ENCODE data around the gene PAGR1.

PAGR1 gene

DNA sequence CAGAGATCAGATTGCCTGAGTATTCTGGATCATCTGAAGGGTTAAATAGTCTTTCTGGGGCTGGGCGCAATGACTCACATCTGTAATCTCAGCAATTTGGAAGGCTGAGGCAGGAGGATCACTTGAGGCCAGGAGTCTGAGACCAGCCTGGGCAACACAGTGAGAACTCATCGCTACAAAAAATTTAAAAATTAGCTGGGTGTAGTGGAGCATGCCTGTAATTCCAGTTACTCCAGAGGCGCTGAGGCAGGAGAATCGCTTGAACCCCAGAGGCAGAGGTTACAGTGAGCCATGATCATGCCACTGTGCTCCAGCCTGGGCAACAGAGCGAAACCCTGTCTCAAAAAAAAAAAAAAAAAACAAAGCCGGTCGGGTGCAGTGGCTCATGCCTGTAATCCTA is 20.0 kb downstream of the PAGR1 start:
- TF ChIP-seq GATA3 (IDR thresholded peaks at IDR 0.05; ENCODE audit: low read depth, low read length) (no peak), GATA2 (IDR thresholded peaks at IDR 0.05; ENCODE audit: low read depth, low read length) (no peak)

DNA sequence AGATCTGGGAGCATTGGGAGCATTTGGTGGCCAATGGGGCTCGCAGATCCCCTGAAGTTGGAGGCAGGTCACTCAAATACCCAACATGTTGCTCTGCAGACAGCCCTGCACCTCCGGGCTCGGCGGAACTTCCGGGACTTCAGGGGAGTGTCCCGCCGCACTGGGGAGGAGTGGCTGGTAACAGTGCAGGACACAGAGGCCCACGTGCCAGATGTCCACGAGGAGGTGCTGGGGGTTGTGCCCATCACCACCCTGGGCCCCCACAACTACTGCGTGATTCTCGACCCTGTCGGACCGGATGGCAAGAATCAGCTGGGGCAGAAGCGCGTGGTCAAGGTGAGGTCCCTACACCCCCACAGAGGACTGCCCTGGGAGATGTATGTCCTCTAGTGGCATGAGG is 20.7 kb downstream of the PAGR1 start:
- TF ChIP-seq GATA2 (IDR thresholded peaks at IDR 0.05; ENCODE audit: low read depth, low read length) (no peak), GATA3 (IDR thresholded peaks at IDR 0.05; ENCODE audit: low read depth, low read length) (no peak)

DNA sequence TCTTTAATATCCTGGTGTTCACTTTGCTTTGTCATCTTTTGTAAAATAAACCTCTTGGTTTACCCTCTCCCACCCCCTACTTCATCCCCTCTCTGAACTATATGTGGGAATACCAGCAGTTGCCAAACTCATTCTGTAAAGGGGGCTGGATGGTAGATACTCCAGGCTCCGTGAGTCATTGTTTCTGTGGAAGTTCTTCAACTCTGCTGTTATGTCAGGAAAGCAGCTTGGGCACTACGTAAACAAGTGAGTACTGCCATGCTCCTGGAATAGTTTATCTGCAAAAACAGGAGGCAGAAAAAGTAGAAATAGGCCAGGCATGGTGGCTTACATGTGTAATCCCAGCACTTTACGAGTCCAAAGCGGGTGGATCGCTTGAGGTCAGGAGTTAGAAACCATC is 21.9 kb downstream of the PAGR1 start:
- TF ChIP-seq GATA2 (IDR thresholded peaks at IDR 0.05; ENCODE audit: low read depth, low read length) (no peak), GATA3 (IDR thresholded peaks at IDR 0.05; ENCODE audit: low read depth, low read length) (no peak)

DNA sequence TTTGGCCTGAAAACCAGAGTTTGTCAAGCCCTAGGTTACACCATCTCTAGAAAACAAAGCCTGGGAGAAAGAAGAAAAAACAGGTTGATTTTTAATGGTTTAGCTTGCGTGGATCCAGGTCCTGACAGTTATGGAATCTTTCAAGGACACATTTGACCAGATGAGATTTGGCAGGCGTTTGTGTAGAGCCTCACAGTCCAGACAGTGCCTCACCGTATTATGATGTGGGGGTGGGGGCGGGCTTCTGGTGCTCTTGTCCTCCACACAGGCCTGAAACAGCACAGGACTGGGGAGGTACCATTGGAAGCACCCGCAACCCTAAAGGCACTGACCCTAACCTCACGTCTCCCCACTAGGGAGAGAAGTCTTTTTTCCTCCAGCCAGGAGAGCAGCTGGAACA is 23.9 kb downstream of the PAGR1 start:
- no peak for TF ChIP-seq GATA2 (IDR thresholded peaks at IDR 0.05; ENCODE audit: low read depth, low read length)
- TF ChIP-seq GATA3 (IDR thresholded peaks at IDR 0.05; ENCODE audit: low read depth, low read length): no peak

DNA sequence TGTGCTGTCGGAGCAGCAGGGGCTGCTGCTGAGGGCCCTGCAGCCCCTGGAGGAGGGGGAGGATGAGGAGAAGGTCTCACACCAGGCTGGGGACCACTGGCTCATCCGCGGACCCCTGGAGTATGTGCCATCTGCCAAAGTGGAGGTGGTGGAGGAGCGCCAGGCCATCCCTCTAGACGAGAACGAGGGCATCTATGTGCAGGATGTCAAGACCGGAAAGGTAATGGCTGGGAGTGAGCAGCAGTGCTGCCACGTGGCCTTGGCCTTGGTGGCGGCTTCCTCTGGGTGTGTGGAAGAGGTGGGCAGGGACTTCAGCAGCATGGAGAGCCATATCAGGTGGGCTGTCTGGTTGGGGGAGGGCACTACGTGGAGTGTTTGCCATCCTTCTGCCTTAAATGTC is 24.3 kb downstream of the PAGR1 start:
- TF ChIP-seq GATA3 (IDR thresholded peaks at IDR 0.05; ENCODE audit: low read depth, low read length): no peak
- no peak for TF ChIP-seq GATA2 (IDR thresholded peaks at IDR 0.05; ENCODE audit: low read depth, low read length)

DNA sequence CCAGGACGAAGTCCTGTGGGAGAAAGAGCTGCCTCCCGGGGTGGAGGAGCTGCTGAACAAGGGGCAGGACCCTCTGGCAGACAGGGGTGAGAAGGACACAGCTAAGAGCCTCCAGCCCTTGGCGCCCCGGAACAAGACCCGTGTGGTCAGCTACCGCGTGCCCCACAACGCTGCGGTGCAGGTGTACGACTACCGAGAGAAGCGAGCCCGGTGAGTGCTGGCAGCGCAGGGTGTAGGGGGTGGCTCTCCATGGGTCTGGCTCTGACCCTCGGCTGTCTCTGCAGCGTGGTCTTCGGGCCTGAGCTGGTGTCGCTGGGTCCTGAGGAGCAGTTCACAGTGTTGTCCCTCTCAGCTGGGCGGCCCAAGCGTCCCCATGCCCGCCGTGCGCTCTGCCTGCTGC is 25.7 kb downstream of the PAGR1 start:
- no peak for TF ChIP-seq GATA3 (IDR thresholded peaks at IDR 0.05; ENCODE audit: low read depth, low read length)
- TF ChIP-seq GATA2 (IDR thresholded peaks at IDR 0.05; ENCODE audit: low read depth, low read length): no peak

DNA sequence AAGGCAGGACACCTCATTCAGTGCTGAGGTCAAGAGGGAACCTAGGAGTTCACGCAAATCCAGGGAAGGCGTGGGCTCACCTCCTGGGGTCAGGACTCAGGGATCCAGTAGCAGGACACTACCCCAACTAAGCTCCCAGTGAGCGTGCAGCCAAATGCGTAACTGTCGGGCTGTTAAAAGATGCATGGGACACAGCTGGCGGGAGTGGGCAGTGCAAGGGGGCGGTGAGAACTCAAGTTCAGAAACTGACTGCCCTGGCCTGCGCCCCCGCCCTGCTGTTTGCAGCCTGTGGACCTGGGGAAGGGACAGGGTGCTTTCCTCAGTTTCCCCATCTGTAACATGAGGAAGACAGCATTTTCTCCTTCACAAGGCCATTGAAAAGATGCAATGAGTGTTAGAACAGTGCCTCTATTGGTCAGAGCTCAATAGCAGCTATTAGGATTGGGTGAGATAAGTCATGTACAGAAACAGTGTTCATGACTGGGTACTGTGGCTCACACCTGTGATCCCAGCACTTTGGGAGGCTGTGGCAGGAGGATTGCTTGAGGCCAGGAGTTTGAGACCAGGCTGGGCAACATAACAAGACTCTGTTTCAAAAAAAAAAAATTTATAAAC is 26.9 kb downstream of the PAGR1 start:
- TF ChIP-seq GATA3 (IDR thresholded peaks at IDR 0.05; ENCODE audit: low read depth, low read length) (no peak), GATA2 (IDR thresholded peaks at IDR 0.05; ENCODE audit: low read depth, low read length) (no peak)

DNA sequence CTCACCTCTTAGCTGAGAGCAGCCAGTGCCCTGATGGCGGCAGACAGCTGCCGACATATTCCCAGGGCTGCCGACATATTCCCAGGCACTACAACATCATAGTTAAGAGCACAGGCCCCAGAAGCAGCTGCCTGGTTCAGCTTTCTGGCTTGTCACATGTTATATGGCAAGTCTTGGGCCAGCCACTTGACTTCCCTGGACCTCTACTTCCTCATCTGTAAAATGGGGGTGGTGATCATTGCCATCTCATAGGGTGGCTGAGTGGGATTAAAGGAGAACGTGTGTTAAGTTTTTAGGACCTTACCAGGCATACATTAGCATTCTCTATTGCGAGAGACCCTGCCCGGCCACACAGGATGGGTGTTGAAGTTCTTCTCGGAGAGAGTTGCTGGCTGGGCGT is 28.0 kb downstream of the PAGR1 start:
- TF ChIP-seq GATA3 (IDR thresholded peaks at IDR 0.05; ENCODE audit: low read depth, low read length): no peak
- no peak for TF ChIP-seq GATA2 (IDR thresholded peaks at IDR 0.05; ENCODE audit: low read depth, low read length)

DNA sequence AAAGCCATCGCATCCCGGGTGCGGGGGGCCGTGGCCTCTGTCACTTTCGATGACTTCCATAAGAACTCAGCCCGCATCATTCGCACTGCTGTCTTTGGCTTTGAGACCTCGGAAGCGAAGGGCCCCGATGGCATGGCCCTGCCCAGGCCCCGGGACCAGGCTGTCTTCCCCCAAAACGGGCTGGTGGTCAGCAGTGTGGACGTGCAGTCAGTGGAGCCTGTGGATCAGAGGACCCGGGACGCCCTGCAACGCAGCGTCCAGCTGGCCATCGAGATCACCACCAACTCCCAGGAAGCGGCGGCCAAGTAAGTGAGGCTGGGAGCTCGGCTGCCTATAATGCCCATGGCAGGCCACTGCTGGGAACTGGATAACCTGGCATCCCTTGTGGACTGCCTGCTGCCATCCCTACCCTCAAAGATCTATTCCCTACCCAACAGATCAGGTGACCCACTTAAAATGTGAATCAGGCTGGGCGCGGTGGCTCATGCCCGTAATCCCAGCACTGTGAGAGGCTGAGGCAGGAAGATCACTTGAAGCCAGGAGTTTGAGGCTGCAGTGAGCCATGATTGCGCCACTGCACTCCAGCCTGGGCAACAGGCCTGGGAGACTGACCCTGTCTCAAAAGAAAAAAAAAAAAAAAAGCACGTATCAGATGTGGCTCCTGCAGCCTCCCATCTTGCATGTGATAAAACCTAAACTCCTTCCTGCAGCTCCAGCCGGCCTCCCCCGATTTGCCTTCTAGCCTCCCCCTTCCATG is 28.8 kb downstream of the PAGR1 start:
- TF ChIP-seq GATA3 (IDR thresholded peaks at IDR 0.05; ENCODE audit: low read depth, low read length): no peak

DNA sequence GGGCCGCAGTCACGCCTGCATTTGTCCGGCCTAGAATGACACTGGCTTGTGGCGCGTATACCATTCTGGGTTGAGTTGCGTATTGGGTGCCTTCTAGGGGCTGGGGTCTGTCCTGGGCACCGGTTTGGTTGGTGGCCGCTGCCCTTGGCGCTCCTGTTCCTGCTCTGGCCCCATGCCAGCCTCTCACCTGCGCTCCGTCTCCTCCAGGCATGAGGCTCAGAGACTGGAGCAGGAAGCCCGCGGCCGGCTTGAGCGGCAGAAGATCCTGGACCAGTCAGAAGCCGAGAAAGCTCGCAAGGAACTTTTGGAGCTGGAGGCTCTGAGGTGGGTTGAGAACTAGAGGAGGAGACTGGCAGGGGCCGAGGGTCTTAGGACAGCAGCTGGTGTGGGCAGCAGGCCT is 29.7 kb downstream of the PAGR1 start:
- no peak for TF ChIP-seq GATA2 (IDR thresholded peaks at IDR 0.05; ENCODE audit: low read depth, low read length)
- TF ChIP-seq GATA3 (IDR thresholded peaks at IDR 0.05; ENCODE audit: low read depth, low read length): no peak

DNA sequence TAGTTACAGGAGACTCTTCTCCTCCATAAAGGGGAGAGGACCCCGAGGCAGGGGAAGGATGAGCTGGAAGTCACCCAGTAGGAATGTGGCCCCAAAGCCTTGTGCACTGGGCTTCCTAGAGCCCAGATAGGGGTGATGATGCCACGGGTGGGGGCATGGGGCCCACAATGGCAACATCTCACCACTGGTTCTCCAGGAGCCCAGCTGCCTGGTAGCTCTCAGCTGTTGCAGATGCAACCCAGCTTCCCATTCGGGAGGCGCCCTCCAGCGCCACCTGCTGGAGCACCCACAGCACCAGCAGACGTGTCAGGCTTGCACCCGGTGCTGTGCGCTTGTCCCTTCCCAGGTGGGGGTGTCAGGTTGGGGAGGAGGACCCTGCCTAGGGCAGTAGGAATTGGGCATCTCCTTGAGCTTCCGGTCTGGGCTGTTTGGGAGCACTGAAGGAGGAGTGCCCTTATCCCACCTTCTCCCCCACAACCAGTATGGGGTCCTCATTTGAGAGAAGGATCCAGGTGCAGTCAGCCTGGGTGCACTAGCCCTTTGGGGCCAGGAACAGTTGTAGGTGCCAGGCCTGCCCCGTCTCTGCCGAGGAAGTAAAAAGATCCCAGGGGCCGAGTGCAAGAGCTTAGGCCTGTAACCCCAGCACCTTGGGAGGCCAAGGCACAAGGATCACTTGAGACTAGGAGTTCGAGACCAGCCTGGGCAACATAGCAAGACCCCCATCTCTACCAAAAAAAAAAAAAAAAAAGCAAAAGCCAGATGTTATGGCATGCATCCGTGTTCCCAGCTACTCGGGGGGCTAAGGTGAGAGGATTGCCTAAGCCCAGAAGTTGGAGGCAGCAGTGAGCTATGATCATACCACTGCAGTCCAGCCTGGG is 32.7 kb downstream of the PAGR1 start:
- TF ChIP-seq GATA2 (IDR thresholded peaks at IDR 0.05; ENCODE audit: low read depth, low read length) (no peak), GATA3 (IDR thresholded peaks at IDR 0.05; ENCODE audit: low read depth, low read length) (no peak)

DNA sequence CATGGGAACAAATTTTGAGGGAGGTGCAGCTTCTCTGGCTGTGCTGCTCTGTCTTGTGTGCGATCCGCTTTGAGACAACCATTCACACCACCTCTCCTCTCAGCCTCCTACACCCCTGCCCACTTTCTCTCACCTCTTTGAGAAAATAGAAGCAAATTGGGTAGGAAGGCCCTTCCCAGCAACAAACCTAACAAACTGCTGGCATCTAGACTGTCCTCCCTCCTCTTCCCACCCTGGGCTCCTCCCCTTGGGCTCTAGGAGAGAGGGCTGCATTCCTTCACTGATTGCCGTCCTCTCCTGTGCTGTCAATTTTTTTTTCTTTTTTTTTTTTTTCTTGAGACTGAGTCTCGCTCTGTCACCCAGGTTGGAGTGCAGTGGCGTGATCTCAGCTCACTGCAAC is 33.6 kb downstream of the PAGR1 start:
- TF ChIP-seq GATA2 (IDR thresholded peaks at IDR 0.05; ENCODE audit: low read depth, low read length) (no peak), GATA3 (IDR thresholded peaks at IDR 0.05; ENCODE audit: low read depth, low read length) (no peak)

DNA sequence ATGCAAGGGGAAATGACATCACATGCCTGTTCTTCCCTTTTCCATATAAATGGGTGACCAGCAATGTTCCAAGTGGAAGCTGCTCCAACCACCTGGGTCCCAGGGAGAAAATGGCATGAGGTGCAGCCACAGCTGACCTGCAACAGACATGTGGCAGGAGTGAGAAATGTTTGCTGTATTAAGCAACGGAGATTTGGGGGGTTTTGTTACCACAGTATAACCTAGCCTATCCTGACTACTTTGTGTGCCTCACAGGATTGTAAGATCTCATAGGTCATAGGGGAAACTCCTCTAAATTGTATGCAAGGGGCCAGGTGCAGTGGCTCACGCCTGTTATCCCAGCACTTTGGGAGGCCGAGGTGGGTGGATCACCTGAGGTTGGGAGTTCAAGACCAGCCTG is 35.0 kb downstream of the PAGR1 start:
- no peak for TF ChIP-seq GATA2 (IDR thresholded peaks at IDR 0.05; ENCODE audit: low read depth, low read length)
- TF ChIP-seq GATA3 (IDR thresholded peaks at IDR 0.05; ENCODE audit: low read depth, low read length): no peak

DNA sequence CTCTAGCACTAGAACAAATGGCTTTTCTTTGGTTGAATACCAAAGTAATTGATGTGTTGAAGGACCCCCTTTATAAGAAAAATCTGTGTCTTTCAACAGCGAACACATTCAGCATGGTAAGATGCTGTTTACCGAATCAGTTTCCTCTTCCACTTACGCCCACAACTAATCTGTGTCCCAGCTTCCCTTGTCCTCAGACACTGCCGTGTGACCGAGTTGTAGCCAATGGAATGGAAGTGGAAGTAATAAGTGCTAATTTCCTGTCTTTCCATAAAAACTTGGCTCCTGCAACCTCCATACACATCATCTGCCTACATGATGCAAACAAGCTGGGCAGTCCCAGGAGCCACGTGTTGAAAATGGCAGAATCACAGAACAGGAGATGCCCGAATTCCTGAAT is 36.7 kb downstream of the PAGR1 start:
- no peak for TF ChIP-seq GATA2 (IDR thresholded peaks at IDR 0.05; ENCODE audit: low read depth, low read length)

Measured in SH-SY5Y (cell line).